Measurements from ENCODE around the gene GNB1L.

GNB1L gene

GRCh38 chr22:19882446-19883381, 28.0 kb upstream of the GNB1L start:
- POLR2A ChIA-PET, result no interaction called here

GRCh38 chr22:19880786-19881569, 26.3 kb upstream of the GNB1L start:
- DNase-seq (ENCODE audit: low read depth, low spot score), result peak; percentile 68
- CTCF ChIA-PET, result interaction anchor here (1.1 to 2.3 kb wide), 3 partner anchors 16 to 150 kb away, joined by 3 to 8 read pairs (median 5); no protein-coding TSS in a partner anchor
- POLR2A ChIA-PET, result interaction anchor here (0.7 to 1.7 kb wide), 3 partner anchors 10 to 60 kb away, joined by 3 to 7 read pairs (median 3); partner anchors contain the start of genes COMT and TXNRD2
- TF ChIP-seq CTCF (IDR thresholded peaks at IDR 0.05; ENCODE audit: insufficient read depth, low read length, missing control alignments), result no peak
- H3K4me3 ChIP-seq (ENCODE audit: low read depth, low read length), result no peak overlapping the region

More at GRCh38 chr22:19882446-19883381, 28.0 kb upstream of the GNB1L start:
- TF ChIP-seq CTCF (IDR thresholded peaks at IDR 0.05; ENCODE audit: insufficient read depth, low read length, missing control alignments), result no peak
- CTCF ChIA-PET, result interaction anchor here (0.6 to 1.4 kb wide), 3 partner anchors 11 to 82 kb away, joined by 3 to 7 read pairs (median 3); no protein-coding TSS in a partner anchor
- no peak overlapping the region for H3K4me3 ChIP-seq (ENCODE audit: low read depth, low read length)
- DNase-seq (ENCODE audit: low read depth, low spot score), result no peak

- H3K4me3 ChIP-seq (ENCODE audit: low read depth, low read length), result no peak overlapping the region
- no peak for DNase-seq (ENCODE audit: low read depth, low spot score)
- ChIA-PET POLR2A (interaction anchor here (0.7 to 1.7 kb wide), 3 partner anchors 11 to 61 kb away, joined by 3 to 7 read pairs (median 3); partner anchors contain the start of genes COMT and TXNRD2), CTCF (interaction anchor here (1.1 to 2.3 kb wide), 3 partner anchors 16 to 149 kb away, joined by 3 to 8 read pairs (median 5); no protein-coding TSS in a partner anchor)
- TF ChIP-seq CTCF (IDR thresholded peaks at IDR 0.05; ENCODE audit: insufficient read depth, low read length, missing control alignments), result no peak
Observed at GRCh38 chr22:19879992-19880785, 25.5 kb upstream of the GNB1L start.

- ChIA-PET POLR2A (no interaction called here), CTCF (interaction anchor here (2.3 kb wide), 1 partner anchor 15 kb away, joined by 5 read pairs; no protein-coding TSS in a partner anchor)
- no peak overlapping the region for H3K4me3 ChIP-seq (ENCODE audit: low read depth, low read length)
- TF ChIP-seq CTCF (IDR thresholded peaks at IDR 0.05; ENCODE audit: insufficient read depth, low read length, missing control alignments), result no peak
- DNase-seq (ENCODE audit: low read depth, low spot score), result no peak
Observed at GRCh38 chr22:19879643-19879991, 24.9 kb upstream of the GNB1L start.

- ChIA-PET POLR2A (no interaction called here), CTCF (interaction anchor here (1.3 to 2.3 kb wide), 2 partner anchors 15 to 32 kb away, joined by 3 to 5 read pairs; no protein-coding TSS in a partner anchor)
- TF ChIP-seq CTCF (IDR thresholded peaks at IDR 0.05; ENCODE audit: insufficient read depth, low read length, missing control alignments), result no peak
- no peak for DNase-seq (ENCODE audit: low read depth, low spot score)
- no peak overlapping the region for H3K4me3 ChIP-seq (ENCODE audit: low read depth, low read length)
Observed at GRCh38 chr22:19879246-19879570, 24.5 kb upstream of the GNB1L start.
